HAP-1 (cell line): Measurements from ENCODE around the gene SLC25A22.

Source experiments
- DNase-seq, 2 experiments: peaks; one replicate each; pipeline ENCODE4 v3.0.0-alpha.2; 2016 to 2020; ENCODE audit warnings: low spot score in 2 of 2
- H3K27me3 ChIP-seq: fragments of 250-450 bp; sonication (Bioruptor Pico); 2 replicates; pipeline ENCODE4 v1.5.1; 2020; ENCODE audit warnings: low read depth, mild to moderate bottlenecking, moderate library complexity
- H3K36me3 ChIP-seq: fragments of 250-450 bp; sonication (Bioruptor Pico); replicated peaks from 2 replicates; pipeline ENCODE4 v1.5.1; 2020; ENCODE audit warnings: mild to moderate bottlenecking
- H3K4me1 ChIP-seq: fragments of 250-450 bp; sonication (Bioruptor Pico); 2 replicates; pipeline ENCODE4 v1.5.1; 2020; ENCODE audit warnings: mild to moderate bottlenecking
- H3K4me3 ChIP-seq: fragments of 250-450 bp; sonication (Bioruptor Pico); 2 replicates; pipeline ENCODE4 v1.5.1; 2020; ENCODE audit warnings: mild to moderate bottlenecking, moderate library complexity
- H3K9me3 ChIP-seq: fragments of 250-450 bp; sonication (Bioruptor Pico); 2 replicates; pipeline ENCODE4 v1.5.1; 2020; ENCODE audit warnings: mild to moderate bottlenecking, moderate library complexity
- in situ Hi-C: fragments of 300-500 bp; cut with MboI; formaldehyde crosslinking; loops from 3 replicates; pipeline ENCODE4 v1.14.3; 2020; ENCODE audit warnings: low sequenced_read_pairs, inconsistent platforms, mixed read lengths

SLC25A22 gene

DNA sequence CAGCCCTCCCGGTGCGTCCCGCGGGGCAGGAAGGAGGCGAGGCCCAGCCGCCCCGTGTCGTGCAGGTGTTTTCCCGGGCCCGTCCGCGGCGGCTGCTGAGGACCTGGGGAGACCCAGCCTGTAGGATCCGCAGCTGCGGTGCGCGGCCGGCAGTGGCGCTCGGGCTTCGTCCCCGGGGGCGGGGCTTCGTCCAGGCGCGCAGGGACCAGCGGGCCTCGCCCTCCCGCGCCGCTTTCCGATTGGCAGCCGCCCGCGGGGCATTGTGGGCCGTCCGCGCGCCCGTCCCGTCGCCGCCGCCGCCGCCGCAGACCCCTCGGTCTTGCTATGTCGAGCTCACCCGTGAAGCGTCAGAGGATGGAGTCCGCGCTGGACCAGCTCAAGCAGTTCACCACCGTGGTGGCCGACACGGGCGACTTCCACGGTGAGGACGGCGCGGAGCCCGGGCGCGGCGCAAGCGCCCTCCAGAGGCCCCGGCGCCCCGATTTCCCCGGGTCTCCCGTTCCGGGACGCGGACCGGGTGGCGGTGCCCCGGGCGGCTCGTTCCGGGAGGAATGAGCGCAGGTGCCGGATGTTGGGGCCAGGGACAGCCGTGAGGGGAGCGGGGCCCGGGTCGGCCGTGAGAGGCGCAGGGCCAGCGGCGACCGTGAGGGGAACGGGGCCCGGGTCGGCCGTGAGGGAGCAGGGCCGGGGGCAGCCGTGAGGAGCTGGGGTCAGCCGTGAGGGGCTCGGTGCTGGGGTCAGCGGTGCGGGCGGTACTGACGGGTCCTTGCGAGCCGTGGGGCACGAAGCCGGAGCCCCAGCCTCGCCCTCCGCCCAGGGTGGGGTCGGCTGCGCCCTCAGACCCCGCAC is 50.7 kb downstream of the SLC25A22 start, which contains the start of gene TALDO1:
Gene TALDO1, plus strand, starts transcription at position 307 of the 849 bp plus-strand sequence. Its CDS starts 18 bp downstream, at position 325.
- Histone ChIP-seq H3K27me3 (no peaks in the 10 kb centered on the region), H3K36me3 (peaks cover 11% of the 10 kb centered on the region), H3K9me3 (no peaks in the 10 kb centered on the region), H3K4me3 (peak within 1 kb of the TSS; percentile 94), H3K4me1 (peaks cover 14% of the 10 kb centered on the region)
- DNase-seq = peak; percentile 84 to 96
- in situ Hi-C loops = no loop called here

DNA sequence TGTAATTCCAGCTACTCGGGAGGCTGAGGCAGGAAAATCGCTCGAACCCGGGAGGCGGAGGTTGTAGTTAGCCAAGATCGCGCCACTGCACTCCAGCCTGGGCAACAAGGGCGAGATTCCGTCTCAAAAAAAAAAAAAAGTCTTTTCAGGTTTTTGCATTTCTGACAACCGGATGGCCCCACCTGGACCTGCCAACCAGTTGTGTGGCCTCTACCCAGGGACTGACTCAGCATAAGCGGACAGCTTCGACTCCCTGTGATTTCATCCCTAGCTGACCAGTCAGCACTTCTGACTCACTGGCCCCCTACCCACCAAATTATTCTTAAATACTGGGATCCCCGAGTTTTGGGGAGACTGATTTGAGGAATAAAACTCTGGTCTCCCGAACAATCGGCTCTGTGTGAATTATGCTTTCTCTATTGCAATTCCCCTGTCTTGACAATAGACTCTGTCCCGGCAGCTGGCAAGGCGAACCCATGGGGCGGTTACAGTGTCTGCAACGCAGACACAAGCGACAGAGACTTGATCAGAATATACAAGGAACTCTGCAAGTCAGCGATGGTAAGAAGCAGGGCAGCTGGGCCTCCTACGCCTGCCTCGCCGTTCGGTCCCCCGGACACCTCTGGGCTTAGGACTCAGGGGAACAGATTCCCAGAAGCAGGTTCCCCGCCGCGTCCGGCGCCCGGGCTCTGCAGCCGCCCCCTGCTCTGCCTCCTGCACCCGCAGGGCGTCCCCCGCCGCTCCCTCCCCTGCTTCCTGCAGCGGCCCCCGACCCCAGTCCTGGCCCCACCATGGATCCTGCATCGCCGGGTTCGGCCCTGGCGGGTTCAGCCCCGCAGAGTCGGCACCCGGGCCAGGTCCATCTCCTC is 51.6 kb downstream of the SLC25A22 start:
- Histone ChIP-seq H3K4me3 (peak overlapping the region; percentile 94), H3K27me3 (no peaks in the 10 kb centered on the region), H3K4me1 (peaks cover 14% of the 10 kb centered on the region), H3K9me3 (no peaks in the 10 kb centered on the region), H3K36me3 (peaks cover 8% of the 10 kb centered on the region)
- peak; percentile 41 to 56 for DNase-seq
- in situ Hi-C loops = no loop called here

DNA sequence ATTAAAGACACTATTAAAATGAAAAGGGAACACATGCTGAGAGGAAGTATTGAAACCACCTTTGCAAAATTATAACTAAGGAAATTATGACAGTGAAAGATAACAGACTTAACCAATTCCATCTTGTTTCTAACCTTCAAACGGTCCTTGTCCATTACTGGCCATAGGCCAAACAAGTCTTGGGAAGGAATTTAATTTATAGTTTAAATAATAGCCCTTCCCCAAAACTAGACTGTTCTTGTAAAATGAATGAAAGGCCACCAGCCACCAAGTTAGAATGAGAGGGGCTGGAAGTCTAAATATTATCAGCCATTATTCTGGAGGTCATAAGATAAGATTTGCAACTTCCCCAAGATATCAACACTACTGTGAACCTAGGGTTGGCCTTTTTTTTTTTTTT is 52.7 kb downstream of the SLC25A22 start:
- no peaks in the 10 kb centered on the region for H3K27me3 ChIP-seq
- in situ Hi-C loops = no loop called here
- no peaks in the 10 kb centered on the region; the same call in 1 of the 2 replicates for H3K36me3 ChIP-seq

DNA sequence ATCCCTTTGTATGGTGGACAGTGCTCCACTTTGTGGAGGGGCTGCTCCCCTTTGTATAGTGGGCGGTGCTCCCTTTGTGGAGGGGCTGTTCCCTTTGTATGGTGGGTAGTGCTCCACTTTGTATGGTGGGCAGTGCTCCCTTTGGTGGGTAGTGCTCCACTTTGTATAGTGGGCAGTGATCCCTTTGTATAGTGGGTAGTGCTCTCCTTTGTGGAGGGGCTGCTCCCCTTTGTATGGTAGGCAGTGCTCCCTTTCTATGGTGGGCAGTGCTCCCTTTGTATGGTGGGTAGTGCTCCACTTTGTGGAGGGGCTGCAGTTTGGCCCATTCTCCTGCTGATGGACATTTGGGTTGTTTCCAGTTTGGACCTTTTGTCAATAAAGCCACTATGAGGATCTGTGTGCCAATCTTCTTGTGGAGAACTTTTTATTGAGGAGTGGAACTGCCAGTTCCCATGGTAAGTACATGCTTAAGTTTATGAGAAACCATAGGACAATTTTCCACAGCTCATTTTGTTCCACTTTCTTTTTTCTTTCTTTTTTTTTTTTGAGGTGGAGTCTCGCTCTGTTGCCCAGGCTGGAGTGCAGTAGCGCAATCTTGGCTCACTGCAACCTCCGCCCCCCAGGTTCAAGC is 55.4 kb downstream of the SLC25A22 start:
- Histone ChIP-seq H3K27me3 (no peaks in the 10 kb centered on the region), H3K9me3 (no peaks in the 10 kb centered on the region), H3K4me1 (peaks cover 17% of the 10 kb centered on the region), H3K4me3 (no peak overlapping the region), H3K36me3 (no peaks in the 10 kb centered on the region)
- no peak for DNase-seq
- in situ Hi-C loops = no loop called here

More for the DNA sequence above, 52.7 kb downstream of the SLC25A22 start:
- Histone ChIP-seq H3K4me1 (peaks cover 14% of the 10 kb centered on the region), H3K4me3 (no peak overlapping the region), H3K9me3 (no peaks in the 10 kb centered on the region)
- no peak for DNase-seq

DNA sequence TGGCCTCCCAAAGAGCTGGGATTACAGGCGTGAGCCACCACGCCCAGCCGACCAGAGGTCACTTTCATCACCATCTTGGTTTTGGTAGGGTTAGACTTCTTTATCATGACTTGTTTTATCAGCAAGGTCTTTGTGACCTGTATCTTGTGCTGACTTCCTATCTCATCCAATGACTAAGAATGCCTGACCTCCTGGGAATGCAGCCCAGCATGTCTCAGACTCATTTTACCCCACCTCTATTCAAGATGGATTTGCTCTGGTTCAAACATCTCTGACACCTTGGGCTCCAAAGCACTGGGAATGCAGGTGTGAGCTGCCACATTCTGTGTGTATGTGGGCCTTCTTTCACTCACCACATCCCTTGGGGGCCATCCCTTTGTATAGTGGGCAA is 55.9 kb downstream of the SLC25A22 start:
- no peak for DNase-seq
- in situ Hi-C loops = no loop called here
- Histone ChIP-seq H3K27me3 (no peaks in the 10 kb centered on the region), H3K4me3 (no peak overlapping the region), H3K4me1 (peaks cover 17% of the 10 kb centered on the region), H3K36me3 (no peaks in the 10 kb centered on the region), H3K9me3 (no peaks in the 10 kb centered on the region)
